A673 (cell line): ENCODE results near the gene CDC42BPG. TPM values are rescaled to one million over a fixed set of nuclear protein-coding genes. Genes with fewer than 3 reads are reported as not detected.

Experiments used
- BruUV-seq: library from RNA; stranded (reverse); fragments of 400-500 nt; replicated peaks from 2 replicates; lab custom pipeline; 2021; lab: Mats Ljungman, UMichigan
- CTCF ChIA-PET: fragments of 300-600 bp; sonication (Branson Sonifier 250); formaldehyde crosslinking; loops from one replicate; lab custom pipeline; 2022; ENCODE audit warnings: antibody characterized with exemption; lab: Charles Lee
- POLR2A ChIA-PET: fragments of 300-600 bp; sonication (Branson Sonifier 250); formaldehyde crosslinking; loops from one replicate; lab custom pipeline; 2022; ENCODE audit warnings: antibody characterized with exemption; ENCODE audit not compliant: low non-redundant PET; lab: Charles Lee
- DNase-seq: peaks from one replicate; pipeline ENCODE4 v3.0.0-alpha.2; 2015; ENCODE audit warnings: low spot score
- H3K27ac ChIP-seq: fragments of 200-600 bp; sonication (generic); 2 replicates; pipeline ENCODE4 v1.5.1; 2016; ENCODE audit warnings: mixed run types, low read depth, mild to moderate bottlenecking, mixed read lengths, antibody characterized with exemption, low read length; ENCODE audit not compliant: poor library complexity, severe bottlenecking
- H3K27me3 ChIP-seq: fragments of 200-600 bp; sonication (generic); replicated peaks from 2 replicates; pipeline ENCODE4 v1.6.1; 2017; ENCODE audit warnings: mixed run types, low read depth, mild to moderate bottlenecking, mixed read lengths, antibody characterized with exemption, low read length; ENCODE audit not compliant: insufficient read depth, poor library complexity
- H3K36me3 ChIP-seq: fragments of 200-600 bp; sonication (generic); 2 replicates; pipeline ENCODE4 v1.6.1; 2016; ENCODE audit warnings: mixed run types, mild to moderate bottlenecking, mixed read lengths, antibody characterized with exemption, low read length; ENCODE audit not compliant: insufficient read depth, poor library complexity, severe bottlenecking
- H3K4me1 ChIP-seq: fragments of 200-600 bp; sonication (generic); 2 replicates; pipeline ENCODE4 v1.6.1; 2017; ENCODE audit warnings: mixed run types, mild to moderate bottlenecking, mixed read lengths, antibody characterized with exemption, low read length; ENCODE audit not compliant: insufficient read depth, poor library complexity, severe bottlenecking
- H3K4me3 ChIP-seq: fragments of 200-600 bp; sonication (generic); 2 replicates; pipeline ENCODE4 v1.5.1; 2016; ENCODE audit warnings: low read depth, mixed run types, mild to moderate bottlenecking, mixed read lengths, low read length; ENCODE audit not compliant: poor library complexity, severe bottlenecking
- H3K9me3 ChIP-seq: fragments of 200-600 bp; sonication (generic); 2 replicates; pipeline ENCODE4 v1.6.1; 2016; ENCODE audit warnings: mixed run types, low read depth, mild to moderate bottlenecking, mixed read lengths, antibody characterized with exemption, low read length; ENCODE audit not compliant: poor library complexity, severe bottlenecking
- EZH2 ChIP-seq: fragments of 200-600 bp; sonication (generic); IDR thresholded peaks from 2 replicates; pipeline ENCODE4 v1.6.1; 2017; ENCODE audit warnings: borderline replicate concordance, low read depth, mild to moderate bottlenecking, mixed read lengths, antibody characterized with exemption, low read length; ENCODE audit not compliant: poor library complexity, severe bottlenecking
- intact Hi-C: fragments of 100-400 bp; cut with micrococcal nuclease; formaldehyde crosslinking; loops from one replicate; pipeline ENCODE4 v1.10.0; 2022; ENCODE audit not compliant: unreplicated experiment
- total RNA-seq: library from RNA; stranded (reverse); gene quantifications from 2 replicates; pipeline ENCODE4 v1.2.3, GENCODE V29; 2021
- TF ChIP-seq, protein P1 (sequence below): fragments of 300-800, 200-600 bp; sonication (generic); conservative IDR thresholded peaks from 2 replicates; pipeline ENCODE4 v1.5.1; 2017; ENCODE audit warnings: low read depth, mild to moderate bottlenecking, antibody characterized with exemption, low read length, moderate library complexity, mixed read lengths

Gene CDC42BPG
- total RNA-seq, 1 experiment from 2014 or later: 4.6 TPM

- no peaks in the 10 kb centered on the region for H3K9me3 ChIP-seq
- H3K4me3 ChIP-seq: peak overlapping the region; percentile 80
- intact Hi-C loops: loop anchor here (2.0 to 5.0 kb wide), 2 partner anchors 67 to 1080 kb away; partner anchors contain the start of genes CDC42BPG and CFL1
- CTCF ChIA-PET: interaction anchor here (0.5 to 0.6 kb wide), 2 partner anchors 117 to 135 kb away, joined by 4 to 10 read pairs; no protein-coding TSS in a partner anchor
- peak; percentile 94 for DNase-seq
- BruUV-seq: no TSS peak
- H3K4me1 ChIP-seq: peaks cover 30% of the 10 kb centered on the region
- peaks cover 49% of the 10 kb centered on the region for H3K36me3 ChIP-seq
- H3K27ac ChIP-seq: peak overlapping the region; percentile 99
- POLR2A ChIA-PET: no interaction called here
- no peak for TF ChIP-seq EZH2
- TF ChIP-seq, protein P1, sequence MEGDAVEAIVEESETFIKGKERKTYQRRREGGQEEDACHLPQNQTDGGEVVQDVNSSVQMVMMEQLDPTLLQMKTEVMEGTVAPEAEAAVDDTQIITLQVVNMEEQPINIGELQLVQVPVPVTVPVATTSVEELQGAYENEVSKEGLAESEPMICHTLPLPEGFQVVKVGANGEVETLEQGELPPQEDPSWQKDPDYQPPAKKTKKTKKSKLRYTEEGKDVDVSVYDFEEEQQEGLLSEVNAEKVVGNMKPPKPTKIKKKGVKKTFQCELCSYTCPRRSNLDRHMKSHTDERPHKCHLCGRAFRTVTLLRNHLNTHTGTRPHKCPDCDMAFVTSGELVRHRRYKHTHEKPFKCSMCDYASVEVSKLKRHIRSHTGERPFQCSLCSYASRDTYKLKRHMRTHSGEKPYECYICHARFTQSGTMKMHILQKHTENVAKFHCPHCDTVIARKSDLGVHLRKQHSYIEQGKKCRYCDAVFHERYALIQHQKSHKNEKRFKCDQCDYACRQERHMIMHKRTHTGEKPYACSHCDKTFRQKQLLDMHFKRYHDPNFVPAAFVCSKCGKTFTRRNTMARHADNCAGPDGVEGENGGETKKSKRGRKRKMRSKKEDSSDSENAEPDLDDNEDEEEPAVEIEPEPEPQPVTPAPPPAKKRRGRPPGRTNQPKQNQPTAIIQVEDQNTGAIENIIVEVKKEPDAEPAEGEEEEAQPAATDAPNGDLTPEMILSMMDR: no peak
- H3K27me3 ChIP-seq: no peaks in the 10 kb centered on the region
Measured at GRCh38 chr11:64777449-64778222, 66.8 kb downstream of the CDC42BPG start.

DNA sequence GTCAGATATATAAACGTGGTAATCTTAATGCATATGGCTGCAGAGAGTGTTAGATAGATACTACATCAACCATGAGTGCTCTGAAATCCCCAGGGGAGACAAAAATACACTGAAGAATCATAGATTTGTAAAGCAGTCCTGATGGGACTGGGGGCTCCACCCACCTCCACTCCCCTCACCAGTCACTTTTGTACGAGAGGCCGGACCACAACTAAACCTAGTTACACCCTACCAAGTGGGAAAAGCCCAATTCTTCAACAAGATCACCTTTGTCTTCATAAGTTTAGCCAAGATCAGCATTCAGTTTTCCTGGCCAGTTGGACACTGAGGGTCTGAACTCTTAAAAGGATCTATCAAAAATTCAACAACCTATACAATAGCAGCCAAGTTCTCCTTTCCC lies 67.6 kb downstream of the CDC42BPG start:
- BruUV-seq: TSS peak; percentile 31
- intact Hi-C loops: loop anchor here (5.0 kb wide), 1 partner anchor 1080 kb away; the partner anchor contains the start of gene CFL1
- no peaks in the 10 kb centered on the region for H3K27me3 ChIP-seq
- peaks cover 57% of the 10 kb centered on the region for H3K36me3 ChIP-seq
- no peaks in the 10 kb centered on the region for H3K9me3 ChIP-seq
- no peak for TF ChIP-seq EZH2
- TF ChIP-seq, protein P1: no peak
- DNase-seq: no peak
- peak overlapping the region; percentile 80 for H3K4me3 ChIP-seq
- H3K27ac ChIP-seq: peak overlapping the region; percentile 21
- H3K4me1 ChIP-seq: peaks cover 35% of the 10 kb centered on the region
- CTCF ChIA-PET: interaction anchor here (0.5 to 0.6 kb wide), 2 partner anchors 116 to 134 kb away, joined by 4 to 10 read pairs; no protein-coding TSS in a partner anchor
- POLR2A ChIA-PET: no interaction called here

GRCh38 chr11:64776425-64776824 lies 68.0 kb downstream of the CDC42BPG start:
- TF ChIP-seq EZH2: no peak
- TF ChIP-seq, protein P1: no peak
- intact Hi-C loops: loop anchor here (5.0 kb wide), 1 partner anchor 1081 kb away; the partner anchor contains the start of gene CFL1
- no peaks in the 10 kb centered on the region for H3K27me3 ChIP-seq
- H3K27ac ChIP-seq: peak overlapping the region; percentile 21
- no peak for DNase-seq
- peaks cover 35% of the 10 kb centered on the region for H3K4me1 ChIP-seq
- no peaks in the 10 kb centered on the region for H3K9me3 ChIP-seq
- peaks cover 61% of the 10 kb centered on the region for H3K36me3 ChIP-seq
- BruUV-seq: no TSS peak
- H3K4me3 ChIP-seq: peak overlapping the region; percentile 80
- CTCF ChIA-PET: no interaction called here
- POLR2A ChIA-PET: interaction anchor here (0.5 kb wide), 2 partner anchors 19 to 43 kb away, joined by 3 to 7 read pairs; no protein-coding TSS in a partner anchor
